ENCODE results near the gene THAP4. TPM values are rescaled to one million over a fixed set of nuclear protein-coding genes. Genes with fewer than 3 reads are reported as not detected.
A peak's percentile ranks its signal among the peaks of the same experiment; 100 is the strongest.

The THAP4 gene
- total and polyA plus RNA-seq, 2 of the 13 experiments (the other 11 are each of a cell fraction or from before 2014, with no cell fraction given): 59.7 to 75.7 TPM

DNA sequence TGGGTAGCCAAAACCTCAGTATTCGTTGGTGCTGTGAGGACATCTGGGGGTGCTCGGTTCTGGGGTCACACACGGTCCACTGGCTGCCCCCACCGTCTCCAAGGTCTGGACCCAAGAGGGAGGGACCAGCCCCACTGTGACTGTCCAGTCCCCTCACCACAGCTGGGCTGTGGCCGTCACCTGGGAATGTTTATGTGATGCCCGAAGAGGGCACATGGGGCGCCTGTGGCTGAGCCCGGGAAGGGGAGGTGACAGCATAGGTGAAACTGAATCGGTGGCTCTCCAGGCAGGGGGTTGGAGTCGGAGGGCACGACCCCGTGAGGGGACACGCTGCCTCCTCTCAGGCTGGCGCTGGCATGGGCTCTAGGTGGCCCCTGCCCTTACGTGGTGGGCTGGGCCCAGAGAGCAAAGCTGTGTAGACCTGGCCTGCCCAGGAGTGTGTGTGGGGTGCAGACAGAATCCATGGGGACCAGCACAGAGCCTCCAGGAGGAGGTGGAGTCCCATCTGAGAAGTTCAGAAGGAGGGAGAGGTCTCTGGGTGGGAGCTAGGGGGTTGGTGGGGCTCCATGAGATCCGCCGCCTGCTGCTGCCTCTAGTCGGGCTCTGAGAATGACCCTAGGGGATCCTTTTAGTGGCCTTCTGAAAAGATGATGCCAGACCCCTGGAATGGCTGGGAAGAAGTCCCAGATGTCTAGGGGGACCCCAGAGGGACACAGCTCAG lies 76.6 kb downstream of the THAP4 start (continued):
- TF ChIP-seq, protein P1, sequence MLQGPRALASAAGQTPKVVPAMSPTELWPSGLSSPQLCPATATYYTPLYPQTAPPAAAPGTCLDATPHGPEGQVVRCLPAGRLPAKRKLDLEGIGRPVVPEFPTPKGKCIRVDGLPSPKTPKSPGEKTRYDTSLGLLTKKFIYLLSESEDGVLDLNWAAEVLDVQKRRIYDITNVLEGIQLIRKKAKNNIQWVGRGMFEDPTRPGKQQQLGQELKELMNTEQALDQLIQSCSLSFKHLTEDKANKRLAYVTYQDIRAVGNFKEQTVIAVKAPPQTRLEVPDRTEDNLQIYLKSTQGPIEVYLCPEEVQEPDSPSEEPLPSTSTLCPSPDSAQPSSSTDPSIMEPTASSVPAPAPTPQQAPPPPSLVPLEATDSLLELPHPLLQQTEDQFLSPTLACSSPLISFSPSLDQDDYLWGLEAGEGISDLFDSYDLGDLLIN (CRISPR knock-in tag; IDR thresholded peaks at IDR 0.05; ENCODE audit: borderline replicate concordance): no peak
- TF ChIP-seq, protein P2, sequence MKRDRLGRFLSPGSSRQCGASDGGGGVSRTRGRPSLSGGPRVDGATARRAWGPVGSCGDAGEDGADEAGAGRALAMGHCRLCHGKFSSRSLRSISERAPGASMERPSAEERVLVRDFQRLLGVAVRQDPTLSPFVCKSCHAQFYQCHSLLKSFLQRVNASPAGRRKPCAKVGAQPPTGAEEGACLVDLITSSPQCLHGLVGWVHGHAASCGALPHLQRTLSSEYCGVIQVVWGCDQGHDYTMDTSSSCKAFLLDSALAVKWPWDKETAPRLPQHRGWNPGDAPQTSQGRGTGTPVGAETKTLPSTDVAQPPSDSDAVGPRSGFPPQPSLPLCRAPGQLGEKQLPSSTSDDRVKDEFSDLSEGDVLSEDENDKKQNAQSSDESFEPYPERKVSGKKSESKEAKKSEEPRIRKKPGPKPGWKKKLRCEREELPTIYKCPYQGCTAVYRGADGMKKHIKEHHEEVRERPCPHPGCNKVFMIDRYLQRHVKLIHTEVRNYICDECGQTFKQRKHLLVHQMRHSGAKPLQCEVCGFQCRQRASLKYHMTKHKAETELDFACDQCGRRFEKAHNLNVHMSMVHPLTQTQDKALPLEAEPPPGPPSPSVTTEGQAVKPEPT (CRISPR knock-in tag; IDR thresholded peaks at IDR 0.05; ENCODE audit: low read depth): no peak
- TF ChIP-seq ZSCAN21 (CRISPR knock-in tag; IDR thresholded peaks at IDR 0.05; ENCODE audit: borderline replicate concordance) (0 out of 2 replicates have a peak, but pooled peaks have one; percentile 41), KLF12 (CRISPR knock-in tag; IDR thresholded peaks at IDR 0.05; ENCODE audit: borderline replicate concordance) (no peak), GPN1 (CRISPR knock-in tag; IDR thresholded peaks at IDR 0.05; ENCODE audit: borderline replicate concordance) (no peak), ZNF746 (CRISPR knock-in tag; IDR thresholded peaks at IDR 0.05) (0 out of 2 replicates have a peak, but pooled peaks have one; percentile 52), XRCC5 (optimal IDR thresholded peaks at IDR 0.05; ENCODE audit: low read length) (no peak), MYC (CRISPR knock-in tag; IDR thresholded peaks at IDR 0.05; ENCODE audit: borderline replicate concordance) (0 out of 2 replicates have a peak, but pooled peaks have one; percentile 28)
- TF ChIP-seq, protein P3, sequence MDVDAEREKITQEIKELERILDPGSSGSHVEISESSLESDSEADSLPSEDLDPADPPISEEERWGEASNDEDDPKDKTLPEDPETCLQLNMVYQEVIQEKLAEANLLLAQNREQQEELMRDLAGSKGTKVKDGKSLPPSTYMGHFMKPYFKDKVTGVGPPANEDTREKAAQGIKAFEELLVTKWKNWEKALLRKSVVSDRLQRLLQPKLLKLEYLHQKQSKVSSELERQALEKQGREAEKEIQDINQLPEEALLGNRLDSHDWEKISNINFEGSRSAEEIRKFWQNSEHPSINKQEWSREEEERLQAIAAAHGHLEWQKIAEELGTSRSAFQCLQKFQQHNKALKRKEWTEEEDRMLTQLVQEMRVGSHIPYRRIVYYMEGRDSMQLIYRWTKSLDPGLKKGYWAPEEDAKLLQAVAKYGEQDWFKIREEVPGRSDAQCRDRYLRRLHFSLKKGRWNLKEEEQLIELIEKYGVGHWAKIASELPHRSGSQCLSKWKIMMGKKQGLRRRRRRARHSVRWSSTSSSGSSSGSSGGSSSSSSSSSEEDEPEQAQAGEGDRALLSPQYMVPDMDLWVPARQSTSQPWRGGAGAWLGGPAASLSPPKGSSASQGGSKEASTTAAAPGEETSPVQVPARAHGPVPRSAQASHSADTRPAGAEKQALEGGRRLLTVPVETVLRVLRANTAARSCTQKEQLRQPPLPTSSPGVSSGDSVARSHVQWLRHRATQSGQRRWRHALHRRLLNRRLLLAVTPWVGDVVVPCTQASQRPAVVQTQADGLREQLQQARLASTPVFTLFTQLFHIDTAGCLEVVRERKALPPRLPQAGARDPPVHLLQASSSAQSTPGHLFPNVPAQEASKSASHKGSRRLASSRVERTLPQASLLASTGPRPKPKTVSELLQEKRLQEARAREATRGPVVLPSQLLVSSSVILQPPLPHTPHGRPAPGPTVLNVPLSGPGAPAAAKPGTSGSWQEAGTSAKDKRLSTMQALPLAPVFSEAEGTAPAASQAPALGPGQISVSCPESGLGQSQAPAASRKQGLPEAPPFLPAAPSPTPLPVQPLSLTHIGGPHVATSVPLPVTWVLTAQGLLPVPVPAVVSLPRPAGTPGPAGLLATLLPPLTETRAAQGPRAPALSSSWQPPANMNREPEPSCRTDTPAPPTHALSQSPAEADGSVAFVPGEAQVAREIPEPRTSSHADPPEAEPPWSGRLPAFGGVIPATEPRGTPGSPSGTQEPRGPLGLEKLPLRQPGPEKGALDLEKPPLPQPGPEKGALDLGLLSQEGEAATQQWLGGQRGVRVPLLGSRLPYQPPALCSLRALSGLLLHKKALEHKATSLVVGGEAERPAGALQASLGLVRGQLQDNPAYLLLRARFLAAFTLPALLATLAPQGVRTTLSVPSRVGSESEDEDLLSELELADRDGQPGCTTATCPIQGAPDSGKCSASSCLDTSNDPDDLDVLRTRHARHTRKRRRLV (CRISPR knock-in tag; IDR thresholded peaks at IDR 0.05): no peak
- TF ChIP-seq, protein P4, sequence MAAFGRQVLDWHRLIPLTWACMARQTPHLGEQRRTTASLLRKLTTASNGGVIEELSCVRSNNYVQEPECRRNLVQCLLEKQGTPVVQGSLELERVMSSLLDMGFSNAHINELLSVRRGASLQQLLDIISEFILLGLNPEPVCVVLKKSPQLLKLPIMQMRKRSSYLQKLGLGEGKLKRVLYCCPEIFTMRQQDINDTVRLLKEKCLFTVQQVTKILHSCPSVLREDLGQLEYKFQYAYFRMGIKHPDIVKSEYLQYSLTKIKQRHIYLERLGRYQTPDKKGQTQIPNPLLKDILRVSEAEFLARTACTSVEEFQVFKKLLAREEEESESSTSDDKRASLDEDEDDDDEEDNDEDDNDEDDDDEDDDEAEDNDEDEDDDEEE (CRISPR knock-in tag; IDR thresholded peaks at IDR 0.05): 0 out of 2 replicates have a peak, but pooled peaks have one; percentile 72
- TF ChIP-seq, protein P5, sequence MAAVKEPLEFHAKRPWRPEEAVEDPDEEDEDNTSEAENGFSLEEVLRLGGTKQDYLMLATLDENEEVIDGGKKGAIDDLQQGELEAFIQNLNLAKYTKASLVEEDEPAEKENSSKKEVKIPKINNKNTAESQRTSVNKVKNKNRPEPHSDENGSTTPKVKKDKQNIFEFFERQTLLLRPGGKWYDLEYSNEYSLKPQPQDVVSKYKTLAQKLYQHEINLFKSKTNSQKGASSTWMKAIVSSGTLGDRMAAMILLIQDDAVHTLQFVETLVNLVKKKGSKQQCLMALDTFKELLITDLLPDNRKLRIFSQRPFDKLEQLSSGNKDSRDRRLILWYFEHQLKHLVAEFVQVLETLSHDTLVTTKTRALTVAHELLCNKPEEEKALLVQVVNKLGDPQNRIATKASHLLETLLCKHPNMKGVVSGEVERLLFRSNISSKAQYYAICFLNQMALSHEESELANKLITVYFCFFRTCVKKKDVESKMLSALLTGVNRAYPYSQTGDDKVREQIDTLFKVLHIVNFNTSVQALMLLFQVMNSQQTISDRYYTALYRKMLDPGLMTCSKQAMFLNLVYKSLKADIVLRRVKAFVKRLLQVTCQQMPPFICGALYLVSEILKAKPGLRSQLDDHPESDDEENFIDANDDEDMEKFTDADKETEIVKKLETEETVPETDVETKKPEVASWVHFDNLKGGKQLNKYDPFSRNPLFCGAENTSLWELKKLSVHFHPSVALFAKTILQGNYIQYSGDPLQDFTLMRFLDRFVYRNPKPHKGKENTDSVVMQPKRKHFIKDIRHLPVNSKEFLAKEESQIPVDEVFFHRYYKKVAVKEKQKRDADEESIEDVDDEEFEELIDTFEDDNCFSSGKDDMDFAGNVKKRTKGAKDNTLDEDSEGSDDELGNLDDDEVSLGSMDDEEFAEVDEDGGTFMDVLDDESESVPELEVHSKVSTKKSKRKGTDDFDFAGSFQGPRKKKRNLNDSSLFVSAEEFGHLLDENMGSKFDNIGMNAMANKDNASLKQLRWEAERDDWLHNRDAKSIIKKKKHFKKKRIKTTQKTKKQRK (IDR thresholded peaks at IDR 0.05; ENCODE audit: low read length): no peak
- TF ChIP-seq, protein P6, sequence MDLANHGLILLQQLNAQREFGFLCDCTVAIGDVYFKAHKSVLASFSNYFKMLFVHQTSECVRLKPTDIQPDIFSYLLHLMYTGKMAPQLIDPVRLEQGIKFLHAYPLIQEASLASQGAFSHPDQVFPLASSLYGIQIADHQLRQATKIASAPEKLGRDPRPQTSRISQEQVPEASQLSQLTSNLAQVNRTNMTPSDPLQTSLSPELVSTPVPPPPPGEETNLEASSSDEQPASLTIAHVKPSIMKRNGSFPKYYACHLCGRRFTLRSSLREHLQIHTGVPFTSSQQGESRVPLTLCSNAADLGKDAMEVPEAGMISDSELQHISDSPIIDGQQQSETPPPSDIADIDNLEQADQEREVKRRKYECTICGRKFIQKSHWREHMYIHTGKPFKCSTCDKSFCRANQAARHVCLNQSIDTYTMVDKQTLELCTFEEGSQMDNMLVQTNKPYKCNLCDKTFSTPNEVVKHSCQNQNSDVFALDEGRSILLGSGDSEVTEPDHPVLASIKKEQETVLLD (CRISPR knock-in tag; IDR thresholded peaks at IDR 0.05; ENCODE audit: low read depth): no peak
